Astrocyte (in vitro differentiated cells and primary cell): ENCODE results near the gene TRIM67.
"Not testable (repeated sequence)": the region's sequence is repeated elsewhere in the genome, so short reads cannot be mapped to it uniquely, and the experiment has no call there.

Experiments
- EZH2 ChIP-seq: IDR thresholded peaks from 2 replicates; pipeline ENCODE4 v1.6.1; 2012; ENCODE audit warnings: mild to moderate bottlenecking, low read length, inconsistent platforms; ENCODE audit not compliant: insufficient read depth
- TF ChIP-seq, protein P1 (sequence below): IDR thresholded peaks from 2 replicates; pipeline ENCODE4 v1.5.1; 2011; ENCODE audit warnings: low read depth, mild to moderate bottlenecking, inconsistent platforms, low read length, moderate library complexity; ENCODE audit not compliant: insufficient read depth

DNA sequence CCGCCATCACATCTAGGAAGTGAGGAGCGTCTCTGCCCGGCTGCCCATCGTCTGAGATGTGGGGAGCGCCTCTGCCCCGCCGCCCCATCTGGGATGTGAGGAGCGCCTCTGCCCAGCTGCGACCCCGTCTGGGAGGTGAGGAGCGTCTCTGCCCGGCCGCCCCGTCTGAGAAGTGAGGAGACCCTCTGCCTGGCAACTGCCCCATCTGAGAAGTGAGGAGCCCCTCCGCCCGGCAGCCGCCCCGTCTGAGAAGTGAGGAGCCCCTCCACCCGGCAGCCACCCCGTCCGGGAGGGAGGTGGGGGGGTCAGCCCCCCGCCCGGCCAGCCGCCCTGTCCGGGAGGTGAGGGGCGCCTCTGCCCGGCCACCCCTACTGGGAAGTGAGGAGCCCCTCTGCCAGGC lies 33.4 kb upstream of the TRIM67 start:
- TF ChIP-seq, protein P1, sequence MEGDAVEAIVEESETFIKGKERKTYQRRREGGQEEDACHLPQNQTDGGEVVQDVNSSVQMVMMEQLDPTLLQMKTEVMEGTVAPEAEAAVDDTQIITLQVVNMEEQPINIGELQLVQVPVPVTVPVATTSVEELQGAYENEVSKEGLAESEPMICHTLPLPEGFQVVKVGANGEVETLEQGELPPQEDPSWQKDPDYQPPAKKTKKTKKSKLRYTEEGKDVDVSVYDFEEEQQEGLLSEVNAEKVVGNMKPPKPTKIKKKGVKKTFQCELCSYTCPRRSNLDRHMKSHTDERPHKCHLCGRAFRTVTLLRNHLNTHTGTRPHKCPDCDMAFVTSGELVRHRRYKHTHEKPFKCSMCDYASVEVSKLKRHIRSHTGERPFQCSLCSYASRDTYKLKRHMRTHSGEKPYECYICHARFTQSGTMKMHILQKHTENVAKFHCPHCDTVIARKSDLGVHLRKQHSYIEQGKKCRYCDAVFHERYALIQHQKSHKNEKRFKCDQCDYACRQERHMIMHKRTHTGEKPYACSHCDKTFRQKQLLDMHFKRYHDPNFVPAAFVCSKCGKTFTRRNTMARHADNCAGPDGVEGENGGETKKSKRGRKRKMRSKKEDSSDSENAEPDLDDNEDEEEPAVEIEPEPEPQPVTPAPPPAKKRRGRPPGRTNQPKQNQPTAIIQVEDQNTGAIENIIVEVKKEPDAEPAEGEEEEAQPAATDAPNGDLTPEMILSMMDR, result not testable (repeated sequence)
- TF ChIP-seq EZH2, result not testable (repeated sequence)
